ENCODE data around the gene SMARCA4. TPM values are rescaled to one million over a fixed set of nuclear protein-coding genes. Genes with fewer than 3 reads are reported as not detected.

SMARCA4 gene
- total RNA-seq, 1 donor = 135 TPM

- no peak for DNase-seq (ENCODE audit: low read depth in 2 of 3, low spot score in 2 of 3)
These were observed 46.6 kb downstream of the SMARCA4 start for GRCh38 chr19:11007385-11007784.

GRCh38 chr19:11007962-11008532 is 47.2 kb downstream of the SMARCA4 start:
- DNase-seq (ENCODE audit: low read depth in 2 of 3, low spot score in 2 of 3) = no peak

GRCh38 chr19:11010041-11010440 is 49.2 kb downstream of the SMARCA4 start:
- DNase-seq (ENCODE audit: low read depth in 2 of 3, low spot score in 2 of 3) = no peak

- DNase-seq (ENCODE audit: low read depth in 2 of 3, low spot score in 2 of 3) = no peak
These were observed 51.7 kb downstream of the SMARCA4 start for GRCh38 chr19:11012507-11012906.

GRCh38 chr19:11013771-11014170 is 52.9 kb downstream of the SMARCA4 start:
- no peak for DNase-seq (ENCODE audit: low read depth in 2 of 3, low spot score in 2 of 3)

GRCh38 chr19:11014403-11014911 is 53.6 kb downstream of the SMARCA4 start:
- no peak for DNase-seq (ENCODE audit: low read depth in 2 of 3, low spot score in 2 of 3)

GRCh38 chr19:11016631-11017030 is 55.8 kb downstream of the SMARCA4 start:
- no peak for DNase-seq (ENCODE audit: low read depth in 2 of 3, low spot score in 2 of 3)

- no peak for DNase-seq (ENCODE audit: low read depth in 2 of 3, low spot score in 2 of 3)
These were observed 56.6 kb downstream of the SMARCA4 start for GRCh38 chr19:11017275-11018035.

GRCh38 chr19:11018179-11018578 is 57.3 kb downstream of the SMARCA4 start:
- no peak for DNase-seq (ENCODE audit: low read depth in 2 of 3, low spot score in 2 of 3)

- DNase-seq (ENCODE audit: low read depth in 2 of 3, low spot score in 2 of 3) = no peak
These were observed 57.9 kb downstream of the SMARCA4 start for GRCh38 chr19:11018763-11019162.

GRCh38 chr19:11019262-11019661 is 58.4 kb downstream of the SMARCA4 start:
- DNase-seq (ENCODE audit: low read depth in 2 of 3, low spot score in 2 of 3) = no peak

GRCh38 chr19:11019824-11020223 is 59.0 kb downstream of the SMARCA4 start:
- DNase-seq (ENCODE audit: low read depth in 2 of 3, low spot score in 2 of 3) = no peak

GRCh38 chr19:11020423-11020822 is 59.6 kb downstream of the SMARCA4 start:
- DNase-seq (ENCODE audit: low read depth in 2 of 3, low spot score in 2 of 3) = no peak

GRCh38 chr19:11020982-11021759 is 60.3 kb downstream of the SMARCA4 start:
- no peak for DNase-seq (ENCODE audit: low read depth in 2 of 3, low spot score in 2 of 3)

- DNase-seq (ENCODE audit: low read depth in 2 of 3, low spot score in 2 of 3) = no peak
These were observed 60.9 kb downstream of the SMARCA4 start for GRCh38 chr19:11021760-11022144.

GRCh38 chr19:11023016-11023415 is 62.2 kb downstream of the SMARCA4 start:
- DNase-seq (ENCODE audit: low read depth in 2 of 3, low spot score in 2 of 3) = no peak

- DNase-seq (ENCODE audit: low read depth in 2 of 3, low spot score in 2 of 3) = no peak
These were observed 62.9 kb downstream of the SMARCA4 start for GRCh38 chr19:11023710-11024109.

- DNase-seq (ENCODE audit: low read depth in 2 of 3, low spot score in 2 of 3) = no peak
These were observed 63.4 kb downstream of the SMARCA4 start for GRCh38 chr19:11024259-11024658.

- no peak for DNase-seq (ENCODE audit: low read depth in 2 of 3, low spot score in 2 of 3)
These were observed 64.2 kb downstream of the SMARCA4 start for GRCh38 chr19:11025006-11025405.

GRCh38 chr19:11025445-11025844 is 64.6 kb downstream of the SMARCA4 start:
- no peak for DNase-seq (ENCODE audit: low read depth in 2 of 3, low spot score in 2 of 3)

- DNase-seq (ENCODE audit: low read depth in 2 of 3, low spot score in 2 of 3) = no peak
These were observed 65.2 kb downstream of the SMARCA4 start for GRCh38 chr19:11025997-11026396.

- no peak for DNase-seq (ENCODE audit: low read depth in 2 of 3, low spot score in 2 of 3)
These were observed 66.6 kb downstream of the SMARCA4 start for GRCh38 chr19:11027381-11027780.

Data from hematopoietic multipotent progenitor cell (in vitro differentiated cells).